ENCODE results near the gene TBC1D3B.

- TF ChIP-seq CTCF (IDR thresholded peaks at IDR 0.05) = peak in 1 of 5 experiments; percentile 13
- TF ChIP-seq EP300 (IDR thresholded peaks at IDR 0.05; ENCODE audit: low read depth) = no peak
- no peak for TF ChIP-seq POLR2A (IDR thresholded peaks at IDR 0.05)
Observed at GRCh38 chr17:36124879-36125824, 51.3 kb downstream of the TBC1D3B start.

All from transverse colon (tissue), 3 donors.